ENCODE measurements around the gene SLC39A3. TPM values are rescaled to one million over a fixed set of nuclear protein-coding genes. Genes with fewer than 3 reads are reported as not detected.

Gene SLC39A3
- total RNA-seq, 1 donor from 2014 or later = 72.7 TPM

DNA sequence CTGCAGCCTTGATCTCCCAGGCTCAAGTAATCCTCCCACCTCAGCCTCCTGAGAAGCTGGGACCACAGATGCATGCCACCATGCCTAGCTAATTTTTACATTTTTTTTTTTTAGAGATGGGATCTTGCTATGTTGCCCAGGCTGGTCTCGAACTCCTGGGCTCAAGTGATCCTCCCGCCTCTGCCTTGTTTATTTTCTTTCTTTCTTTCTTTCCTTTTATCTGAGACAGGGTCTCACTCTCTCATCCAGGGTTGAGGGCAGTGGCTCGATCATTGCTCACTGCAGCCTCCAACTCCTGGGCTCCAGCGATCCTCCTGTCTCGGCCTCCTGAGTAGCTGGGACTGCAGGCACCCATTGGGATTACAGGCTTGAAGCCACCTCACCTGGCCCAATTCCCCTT lies 33.6 kb downstream of the SLC39A3 start:
- Histone ChIP-seq H3K27me3 (no peaks in the 10 kb centered on the region), H3K4me1 (peaks cover 4 to 5% of the 10 kb centered on the region in 2 donors), H3K4me3 (no peak overlapping the region), H3K36me3 (no peaks in the 10 kb centered on the region), H3K9me3 (no peaks in the 10 kb centered on the region), H3K27ac (no peak overlapping the region)
- no peak for TF ChIP-seq CTCF (IDR thresholded peaks at IDR 0.05)
- no peak for DNase-seq (ENCODE audit: low spot score in 2 of 2)
- intact Hi-C loops (cut with DNase I) = no loop called here

DNA sequence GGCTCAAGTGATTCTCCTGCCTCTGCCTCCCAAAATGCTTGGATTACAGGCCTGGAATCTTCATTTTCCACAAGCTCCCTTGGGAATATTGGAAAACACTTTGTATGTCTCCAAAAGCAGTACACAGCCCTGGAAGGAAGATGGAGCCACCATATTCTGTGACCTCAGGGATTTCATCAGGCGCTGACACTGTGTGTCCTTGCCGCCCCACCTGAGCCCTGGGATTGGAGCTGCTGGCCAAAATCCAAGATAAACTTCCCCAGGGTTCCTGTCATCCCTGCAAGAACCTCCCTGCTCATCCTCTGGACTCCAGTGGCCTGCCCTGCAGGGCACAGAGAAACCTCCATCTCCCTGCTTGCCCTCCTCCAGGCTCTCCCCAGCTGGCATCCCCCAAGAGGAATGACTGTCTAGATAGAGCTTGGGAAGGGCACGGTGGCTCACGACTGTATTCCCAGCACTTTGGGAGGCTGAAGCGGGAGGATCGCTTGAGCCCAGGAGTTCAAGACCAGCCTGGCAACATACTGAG lies 36.1 kb downstream of the SLC39A3 start:
- no peak overlapping the region for H3K27ac ChIP-seq
- H3K36me3 ChIP-seq = no peaks in the 10 kb centered on the region
- intact Hi-C loops (cut with DNase I) = no loop called here
- peaks cover 4 to 5% of the 10 kb centered on the region in 2 donors for H3K4me1 ChIP-seq
- TF ChIP-seq CTCF (IDR thresholded peaks at IDR 0.05) = no peak
- H3K9me3 ChIP-seq = no peaks in the 10 kb centered on the region
- H3K4me3 ChIP-seq = no peak overlapping the region
- no peaks in the 10 kb centered on the region for H3K27me3 ChIP-seq
- no peak for DNase-seq (ENCODE audit: low spot score in 2 of 2)

- no peak for DNase-seq (ENCODE audit: low spot score in 2 of 2)
- peaks cover 4 to 5% of the 10 kb centered on the region in 2 donors for H3K4me1 ChIP-seq
- no peak for TF ChIP-seq CTCF (IDR thresholded peaks at IDR 0.05)
- no peaks in the 10 kb centered on the region for H3K27me3 ChIP-seq
- H3K9me3 ChIP-seq = no peaks in the 10 kb centered on the region
- peak overlapping the region in 1 of 2 donors; percentile 82 for H3K4me3 ChIP-seq
- H3K27ac ChIP-seq = no peak overlapping the region
- H3K36me3 ChIP-seq = no peaks in the 10 kb centered on the region
- intact Hi-C loops (cut with DNase I) = no loop called here
Observed at GRCh38 chr19:2703077-2703437, 36.8 kb downstream of the SLC39A3 start.

DNA sequence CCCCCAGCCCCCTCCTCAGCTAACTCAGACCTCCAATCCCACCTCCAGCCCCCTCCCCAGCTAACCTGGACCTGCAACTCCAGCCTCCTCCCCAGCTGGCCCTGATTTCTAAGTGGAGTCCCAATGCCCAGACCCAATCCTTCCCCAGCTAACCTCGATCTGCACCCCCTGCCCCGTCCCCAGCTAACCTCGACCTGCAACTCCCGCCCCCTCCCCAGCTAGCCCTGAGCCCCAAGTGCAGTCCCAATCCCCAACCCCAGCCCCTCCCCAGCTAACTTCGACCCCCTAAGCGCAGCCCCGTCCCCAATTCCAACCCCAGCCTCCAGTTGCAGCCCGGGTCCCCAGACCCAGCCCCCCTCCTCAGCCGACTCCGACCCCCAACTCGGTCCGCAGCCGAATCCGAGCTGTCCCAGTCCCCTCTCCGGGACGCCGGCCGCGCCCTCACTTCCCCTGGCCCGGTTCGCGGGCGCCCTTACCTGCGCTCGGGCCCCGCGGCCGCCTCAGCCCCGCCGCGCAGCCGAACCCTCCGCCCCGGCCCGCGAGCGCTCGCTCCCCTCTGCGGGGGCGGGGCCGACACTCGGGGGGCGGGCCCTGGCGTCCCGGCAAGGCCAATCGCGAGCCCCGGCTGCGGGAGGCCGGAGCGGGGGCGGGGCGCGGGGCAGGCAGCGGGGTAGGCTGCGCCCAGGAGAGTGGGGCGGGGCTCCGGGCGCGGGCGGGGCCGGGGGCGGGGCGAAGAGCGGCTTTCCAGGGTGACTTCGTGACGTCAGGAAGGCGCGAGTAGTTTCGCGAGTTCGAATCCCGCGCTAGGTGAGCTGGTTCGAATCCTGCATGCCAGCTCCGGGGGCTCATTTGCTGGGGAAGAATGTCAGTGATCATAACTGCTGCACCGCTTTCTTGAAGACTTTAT lies 37.4 kb downstream of the SLC39A3 start, which contains the start of gene GNG7:
TSS of gene GNG7 (minus strand) at position 525 of the 907 bp plus-strand sequence. CDS start 182,006 bp downstream, outside the sequence.
- Histone ChIP-seq H3K9me3 (no peaks in the 10 kb centered on the region), H3K4me3 (peak within 1 kb of the TSS; percentile 52 to 82), H3K27ac (peak within 1 kb of the TSS in 1 of 2 donors; percentile 21), H3K36me3 (no peaks in the 10 kb centered on the region), H3K4me1 (peaks cover 4 to 5% of the 10 kb centered on the region in 2 donors), H3K27me3 (no peaks in the 10 kb centered on the region)
- DNase-seq (ENCODE audit: low spot score in 2 of 2) = peak; percentile 67 to 93
- TF ChIP-seq CTCF (IDR thresholded peaks at IDR 0.05) = no peak
- intact Hi-C loops (cut with DNase I) = no loop called here

GRCh38 chr19:2701361-2702169 lies 38.3 kb downstream of the SLC39A3 start:
- DNase-seq (ENCODE audit: low spot score in 2 of 2) = no peak
- Histone ChIP-seq H3K36me3 (no peaks in the 10 kb centered on the region), H3K4me3 (peak overlapping the region; percentile 52 to 82), H3K27ac (no peak overlapping the region), H3K4me1 (peaks cover 4 to 5% of the 10 kb centered on the region in 2 donors), H3K9me3 (no peaks in the 10 kb centered on the region), H3K27me3 (no peaks in the 10 kb centered on the region)
- intact Hi-C loops (cut with DNase I) = no loop called here
- TF ChIP-seq CTCF (IDR thresholded peaks at IDR 0.05) = no peak

All from ascending aorta (tissue), 2 donors.